ENCODE data around the gene PPP1R7.

- TF ChIP-seq CTCF (IDR thresholded peaks at IDR 0.05), result no peak
- TF ChIP-seq POLR2AphosphoS5 (IDR thresholded peaks at IDR 0.05), result no peak
- TF ChIP-seq POLR2A (IDR thresholded peaks at IDR 0.05), result no peak
- no peak for TF ChIP-seq EP300 (IDR thresholded peaks at IDR 0.05)
These were observed 24.6 kb upstream of the PPP1R7 start for GRCh38 chr2:241125626-241126025.
